Measurements from ENCODE around the gene CD34.
A peak's percentile ranks its signal among the peaks of the same experiment; 100 is the strongest.
"Not testable (repeated sequence)": the region's sequence is repeated elsewhere in the genome, so short reads cannot be mapped to it uniquely, and the experiment has no call there.

CD34 gene

DNA sequence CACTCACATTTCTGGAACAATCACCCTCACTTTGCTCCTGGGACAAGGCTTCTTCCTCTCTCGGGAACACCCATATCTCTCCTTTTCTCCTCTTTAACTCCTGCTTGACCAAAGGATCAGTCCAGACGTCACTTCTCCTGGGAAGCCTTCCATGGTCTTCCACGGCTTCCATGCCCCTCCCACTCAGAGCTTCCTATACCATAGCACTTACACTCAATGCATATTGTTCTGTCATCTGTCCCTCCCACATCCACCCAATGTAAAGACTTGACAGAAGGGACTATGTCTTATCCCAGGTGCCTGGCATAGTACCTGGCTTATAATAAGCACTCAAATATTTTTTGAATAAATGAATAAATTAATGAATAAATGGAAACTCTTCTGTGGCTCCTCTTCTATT, 28.2 kb downstream of the CD34 start:
- DNase-seq (ENCODE audit: extremely low read depth, low read depth): no peak
- H3K4me3 ChIP-seq (replicated peaks; ENCODE audit: low read depth, low read length): no peak overlapping the region
- TF ChIP-seq, protein P1, sequence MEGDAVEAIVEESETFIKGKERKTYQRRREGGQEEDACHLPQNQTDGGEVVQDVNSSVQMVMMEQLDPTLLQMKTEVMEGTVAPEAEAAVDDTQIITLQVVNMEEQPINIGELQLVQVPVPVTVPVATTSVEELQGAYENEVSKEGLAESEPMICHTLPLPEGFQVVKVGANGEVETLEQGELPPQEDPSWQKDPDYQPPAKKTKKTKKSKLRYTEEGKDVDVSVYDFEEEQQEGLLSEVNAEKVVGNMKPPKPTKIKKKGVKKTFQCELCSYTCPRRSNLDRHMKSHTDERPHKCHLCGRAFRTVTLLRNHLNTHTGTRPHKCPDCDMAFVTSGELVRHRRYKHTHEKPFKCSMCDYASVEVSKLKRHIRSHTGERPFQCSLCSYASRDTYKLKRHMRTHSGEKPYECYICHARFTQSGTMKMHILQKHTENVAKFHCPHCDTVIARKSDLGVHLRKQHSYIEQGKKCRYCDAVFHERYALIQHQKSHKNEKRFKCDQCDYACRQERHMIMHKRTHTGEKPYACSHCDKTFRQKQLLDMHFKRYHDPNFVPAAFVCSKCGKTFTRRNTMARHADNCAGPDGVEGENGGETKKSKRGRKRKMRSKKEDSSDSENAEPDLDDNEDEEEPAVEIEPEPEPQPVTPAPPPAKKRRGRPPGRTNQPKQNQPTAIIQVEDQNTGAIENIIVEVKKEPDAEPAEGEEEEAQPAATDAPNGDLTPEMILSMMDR (IDR thresholded peaks at IDR 0.05; ENCODE audit: low read depth, low read length, missing control alignments): no peak

- no peak for DNase-seq (ENCODE audit: extremely low read depth, low read depth)
- no peak overlapping the region for H3K4me3 ChIP-seq (replicated peaks; ENCODE audit: low read depth, low read length)
- TF ChIP-seq, protein P1 (IDR thresholded peaks at IDR 0.05; ENCODE audit: low read depth, low read length, missing control alignments): no peak
Measured at GRCh38 chr1:207878939-207879338, 32.0 kb downstream of the CD34 start.

- not testable (repeated sequence) for H3K4me3 ChIP-seq (replicated peaks; ENCODE audit: low read depth, low read length); DNase-seq (ENCODE audit: extremely low read depth, low read depth)
Measured at GRCh38 chr1:207877914-207878313, 33.0 kb downstream of the CD34 start.

- DNase-seq (ENCODE audit: extremely low read depth, low read depth): no peak
Measured at GRCh38 chr1:207876131-207876530, 34.8 kb downstream of the CD34 start.

DNA sequence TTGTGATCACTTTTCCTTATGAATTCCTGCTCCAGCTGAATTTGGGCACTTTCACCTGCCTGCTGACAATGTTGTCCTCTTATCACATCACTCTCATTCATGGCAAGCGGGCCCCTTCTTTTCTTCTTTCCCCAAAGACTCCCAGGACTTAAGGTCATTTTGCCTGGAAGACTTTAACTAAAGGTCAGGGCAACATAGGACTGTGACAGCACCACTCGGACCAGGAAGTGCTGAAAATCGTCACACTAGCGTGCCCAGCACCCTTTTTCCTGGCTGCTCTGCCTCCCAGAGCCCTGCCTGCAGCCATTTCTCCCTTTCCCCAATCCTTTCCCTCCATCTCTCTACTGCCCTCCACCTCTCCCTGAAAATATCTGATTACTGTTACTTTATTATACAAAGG, 35.4 kb downstream of the CD34 start:
- TF ChIP-seq, protein P1 (IDR thresholded peaks at IDR 0.05; ENCODE audit: low read depth, low read length, missing control alignments): no peak
- no peak for DNase-seq (ENCODE audit: extremely low read depth, low read depth)
- no peak overlapping the region for H3K4me3 ChIP-seq (replicated peaks; ENCODE audit: low read depth, low read length)

More at GRCh38 chr1:207876131-207876530, 34.8 kb downstream of the CD34 start:
- TF ChIP-seq, protein P1 (IDR thresholded peaks at IDR 0.05; ENCODE audit: low read depth, low read length, missing control alignments): peak; percentile 32
- H3K4me3 ChIP-seq (replicated peaks; ENCODE audit: low read depth, low read length): no peak overlapping the region

DNA sequence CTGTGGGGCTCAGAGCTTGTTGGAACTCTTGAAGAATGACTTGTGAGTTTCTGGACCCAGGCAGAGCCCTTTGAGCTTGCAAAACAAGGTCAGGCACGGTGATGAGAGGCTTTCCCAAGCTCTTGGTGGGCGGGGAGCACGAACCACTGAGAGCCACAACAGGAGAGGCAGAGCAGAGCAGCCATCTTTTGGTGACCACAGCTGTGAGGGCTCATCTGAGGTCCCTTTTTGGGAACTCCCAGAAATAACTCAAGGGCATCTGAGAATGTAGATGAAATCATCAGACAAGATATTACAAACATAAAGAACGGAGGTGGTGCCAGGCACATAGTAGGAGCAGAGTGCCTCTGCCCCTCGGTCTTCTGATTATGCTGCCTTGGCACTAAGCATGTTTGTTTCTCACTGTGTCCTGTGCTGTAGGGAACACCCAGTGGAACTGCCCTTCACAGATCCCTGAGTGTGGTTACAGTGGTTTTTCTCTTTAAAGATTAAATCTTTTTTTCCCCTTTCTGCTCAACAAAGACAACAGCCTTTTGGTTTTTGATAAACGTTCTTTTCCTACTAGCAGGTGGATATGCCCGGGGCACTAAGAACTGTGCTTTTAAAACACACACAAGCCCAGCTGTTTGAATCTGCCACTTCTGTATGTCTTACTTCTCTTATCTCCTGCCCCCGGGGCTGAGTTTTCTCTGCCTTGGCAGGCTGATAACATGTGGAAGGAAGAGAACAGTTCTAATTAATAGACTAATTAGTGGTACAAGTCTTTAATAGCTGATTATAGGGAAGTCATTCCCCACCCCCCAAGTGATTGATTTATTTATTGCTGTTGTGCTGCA, 37.7 kb downstream of the CD34 start:
- no peak for DNase-seq (ENCODE audit: extremely low read depth, low read depth)
- H3K4me3 ChIP-seq (replicated peaks; ENCODE audit: low read depth, low read length): no peak overlapping the region
- TF ChIP-seq, protein P1 (IDR thresholded peaks at IDR 0.05; ENCODE audit: low read depth, low read length, missing control alignments): no peak

DNA sequence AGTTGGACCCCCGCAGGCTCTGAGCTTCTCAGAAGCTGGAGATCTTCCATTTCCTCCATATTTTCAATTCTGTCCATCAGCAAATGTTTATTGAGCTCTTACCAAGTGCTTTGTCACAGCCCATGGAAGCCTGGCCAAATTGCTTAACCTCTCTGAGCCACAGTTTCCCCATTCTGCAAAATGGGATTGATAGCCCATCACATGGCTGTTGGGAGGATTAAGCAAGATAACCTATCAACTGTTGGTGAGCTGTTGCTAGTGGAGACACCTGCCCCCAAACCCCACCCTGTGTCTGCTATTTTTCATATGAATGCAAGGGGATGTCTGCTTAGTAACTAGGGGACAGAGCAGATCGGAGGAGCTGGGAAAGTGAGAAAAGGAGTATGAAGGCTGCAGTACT, 38.3 kb downstream of the CD34 start:
- no peak for DNase-seq (ENCODE audit: extremely low read depth, low read depth)
- TF ChIP-seq, protein P1 (IDR thresholded peaks at IDR 0.05; ENCODE audit: low read depth, low read length, missing control alignments): no peak
- no peak overlapping the region for H3K4me3 ChIP-seq (replicated peaks; ENCODE audit: low read depth, low read length)

All from HFF-Myc (cell line).